ENCODE data around the gene PSME1.
A peak's percentile ranks its signal among the peaks of the same experiment; 100 is the strongest.
"Not testable (repeated sequence)": the region's sequence is repeated elsewhere in the genome, so short reads cannot be mapped to it uniquely, and the experiment has no call there.

The PSME1 gene

DNA sequence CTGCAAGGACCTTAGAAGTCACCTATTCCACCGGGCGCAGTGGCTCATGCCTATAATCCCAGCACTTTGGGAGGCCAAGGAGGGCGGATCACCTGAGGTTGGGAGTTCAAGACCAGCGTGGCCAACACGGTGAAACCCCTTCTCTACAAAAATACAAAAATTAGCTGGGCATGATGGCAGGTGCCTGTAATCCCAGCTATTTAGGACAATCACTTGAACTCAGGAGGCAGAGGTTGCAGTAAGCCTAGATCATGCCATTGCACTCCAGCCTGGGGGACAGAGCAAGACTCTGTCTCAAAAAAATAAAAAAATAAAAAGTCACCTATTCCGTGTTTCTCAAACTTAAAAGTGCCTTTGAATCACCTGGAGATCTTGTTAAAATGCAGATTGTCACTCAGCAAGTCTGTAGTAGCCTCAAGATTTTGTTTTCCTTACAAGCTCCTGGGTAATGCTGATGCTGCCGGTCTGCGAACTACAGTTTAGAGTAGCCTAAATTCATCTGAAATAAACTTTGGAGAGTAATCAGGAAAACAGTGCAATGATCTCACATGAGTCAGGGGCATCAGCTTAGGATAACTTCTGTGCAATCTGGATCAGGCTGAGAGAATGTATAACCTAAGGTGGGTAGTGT lies 30.3 kb upstream of the PSME1 start:
- DNase-seq (ENCODE audit: low read depth in 2 of 2) = not testable (repeated sequence)

DNA sequence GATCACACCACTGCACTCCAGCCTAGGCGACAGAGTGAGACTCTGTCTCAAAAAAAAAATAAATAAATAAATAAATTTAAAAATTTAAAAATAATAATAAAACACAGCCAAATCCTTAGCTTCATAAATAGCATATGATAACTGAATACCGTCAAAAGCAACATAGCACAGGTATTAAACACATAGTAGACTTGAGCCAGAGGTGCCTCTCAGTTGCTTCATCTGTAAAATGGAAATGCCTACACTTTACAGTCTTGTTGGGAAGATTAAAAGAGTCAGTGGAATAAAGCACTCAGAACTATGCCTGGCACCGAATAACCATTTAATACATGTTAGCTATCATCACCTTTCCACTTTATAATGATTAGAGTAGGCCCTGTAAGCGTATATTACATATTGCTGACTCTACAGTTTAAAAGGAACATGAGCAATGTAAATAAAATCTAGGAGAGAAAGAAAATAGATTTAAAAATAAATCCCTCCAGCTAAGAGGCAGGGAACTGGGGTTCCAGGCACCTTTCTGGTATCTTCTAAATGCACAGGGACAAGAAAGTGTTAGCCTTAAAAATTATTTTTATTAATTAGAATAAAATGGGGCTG lies 29.2 kb upstream of the PSME1 start:
- DNase-seq (ENCODE audit: low read depth in 2 of 2) = no peak

DNA sequence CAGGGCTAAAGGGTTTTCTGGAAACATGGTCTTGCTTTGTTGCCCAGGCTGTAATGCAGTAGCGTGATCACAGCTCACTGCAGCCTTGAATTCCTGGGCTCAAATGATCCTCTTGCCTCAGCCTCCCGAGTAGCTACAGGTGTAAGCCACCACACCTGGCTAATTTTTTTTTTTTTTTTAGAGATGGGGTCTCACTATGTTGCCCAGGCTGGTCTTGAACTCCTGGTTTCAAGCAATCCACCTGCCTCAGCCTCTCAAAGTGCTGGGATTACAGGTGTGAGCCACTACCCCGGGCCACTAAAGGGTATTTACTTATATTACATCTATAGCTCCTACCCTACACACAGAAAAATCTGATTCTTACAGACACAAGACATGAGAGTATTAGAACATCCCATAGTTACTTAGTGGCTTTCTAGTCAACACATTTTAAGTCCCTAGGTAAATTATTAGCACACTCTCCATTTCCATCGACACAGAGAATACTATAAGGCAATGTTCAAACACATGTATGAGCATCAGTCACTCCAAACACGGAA lies 27.6 kb upstream of the PSME1 start:
- DNase-seq (ENCODE audit: low read depth in 2 of 2) = no peak

DNA sequence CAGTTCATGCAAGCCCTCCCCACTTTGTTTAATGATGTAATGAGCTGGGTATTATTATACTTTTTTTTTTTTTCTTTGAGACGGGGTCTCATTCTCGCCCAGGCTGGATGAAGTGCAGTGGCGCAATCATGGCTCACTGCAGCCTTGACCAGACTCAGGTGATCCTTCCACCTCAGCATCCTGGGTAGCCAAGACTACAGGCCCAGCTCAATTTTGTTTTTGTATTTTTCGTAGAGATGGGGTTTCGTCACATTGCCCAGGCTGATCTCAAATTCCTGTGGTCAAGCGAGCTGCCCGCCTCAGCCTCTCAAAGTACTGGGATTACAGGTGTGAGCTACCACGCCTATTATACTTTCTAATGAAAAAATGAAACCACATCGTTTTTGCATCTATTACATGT lies 25.9 kb upstream of the PSME1 start:
- DNase-seq (ENCODE audit: low read depth in 2 of 2) = no peak

DNA sequence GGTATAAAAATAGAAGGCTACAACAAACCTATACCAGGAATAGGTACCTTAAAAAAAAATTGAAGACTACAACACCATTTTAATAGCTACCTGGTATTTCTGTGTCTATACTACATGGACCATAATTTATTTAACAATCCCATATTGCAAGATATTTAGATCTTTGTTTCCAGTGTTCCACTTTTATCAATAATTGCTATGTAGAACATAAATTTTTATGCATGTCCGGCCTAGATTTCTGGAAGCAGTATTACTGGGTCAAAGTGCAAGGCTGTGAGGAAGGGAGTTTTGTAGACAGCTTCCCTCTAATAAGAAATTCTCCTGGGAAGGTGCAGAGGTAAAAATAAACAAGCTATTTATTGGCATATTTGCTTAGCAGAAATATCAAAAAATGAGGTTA lies 25.5 kb upstream of the PSME1 start:
- no peak for DNase-seq (ENCODE audit: low read depth in 2 of 2)

DNA sequence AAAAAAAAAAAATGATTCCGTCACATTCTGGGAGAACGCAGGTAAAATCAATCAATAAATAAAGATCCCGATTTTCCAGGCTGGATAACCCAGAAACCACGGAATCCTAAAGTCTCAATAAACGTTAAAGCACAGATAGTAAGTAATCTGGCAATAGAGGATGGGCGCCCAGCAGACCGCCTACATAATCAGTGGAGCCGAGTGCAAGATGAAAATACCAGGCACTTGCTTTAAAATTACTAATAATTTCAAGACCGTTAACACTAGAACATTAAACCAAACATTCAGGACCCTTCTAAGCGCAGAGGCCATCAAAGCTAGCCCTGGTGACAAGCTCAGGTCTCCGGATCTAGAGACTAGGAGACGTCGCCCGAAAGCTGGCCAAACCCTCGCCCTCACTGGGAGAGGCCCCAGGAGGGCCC lies 22.6 kb upstream of the PSME1 start:
- no peak for DNase-seq (ENCODE audit: low read depth in 2 of 2)

DNA sequence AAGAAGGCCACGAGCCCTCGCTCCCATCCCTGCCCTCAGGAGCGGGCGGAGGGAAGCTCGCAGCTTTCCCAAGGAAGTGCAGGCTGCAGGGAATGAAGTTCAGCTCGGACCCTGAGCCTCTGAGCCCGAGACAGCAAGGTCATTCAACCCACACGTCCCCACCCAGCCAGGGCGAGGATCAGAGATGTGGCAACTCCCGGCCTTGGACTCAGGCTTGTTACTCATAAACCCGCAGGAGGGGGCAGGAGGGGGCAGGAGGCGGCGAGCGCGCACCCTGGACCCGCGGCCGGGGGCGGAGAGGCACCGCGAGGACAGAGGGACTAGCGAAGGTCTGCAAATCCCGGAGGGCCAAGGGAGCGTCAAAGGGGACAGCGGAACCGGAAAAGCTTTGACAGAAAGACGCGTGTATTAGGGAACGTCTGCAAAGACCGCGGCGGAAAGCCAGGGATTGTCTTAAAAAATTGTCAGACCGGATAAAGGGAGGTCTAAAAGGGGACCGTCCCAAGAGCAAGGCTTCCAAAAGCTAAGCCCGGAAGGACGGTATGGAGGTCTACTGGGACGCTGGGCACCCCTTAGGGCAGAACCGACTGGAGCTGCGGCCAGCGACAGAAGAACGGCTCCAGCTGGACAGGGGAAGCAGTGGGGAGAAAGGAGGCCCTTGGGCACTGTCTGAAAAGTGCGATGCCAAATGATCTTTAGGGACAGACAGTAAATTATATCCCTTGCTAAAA lies 22.0 kb upstream of the PSME1 start:
- peak; percentile 45 to 51 for DNase-seq (ENCODE audit: low read depth in 2 of 2)

DNA sequence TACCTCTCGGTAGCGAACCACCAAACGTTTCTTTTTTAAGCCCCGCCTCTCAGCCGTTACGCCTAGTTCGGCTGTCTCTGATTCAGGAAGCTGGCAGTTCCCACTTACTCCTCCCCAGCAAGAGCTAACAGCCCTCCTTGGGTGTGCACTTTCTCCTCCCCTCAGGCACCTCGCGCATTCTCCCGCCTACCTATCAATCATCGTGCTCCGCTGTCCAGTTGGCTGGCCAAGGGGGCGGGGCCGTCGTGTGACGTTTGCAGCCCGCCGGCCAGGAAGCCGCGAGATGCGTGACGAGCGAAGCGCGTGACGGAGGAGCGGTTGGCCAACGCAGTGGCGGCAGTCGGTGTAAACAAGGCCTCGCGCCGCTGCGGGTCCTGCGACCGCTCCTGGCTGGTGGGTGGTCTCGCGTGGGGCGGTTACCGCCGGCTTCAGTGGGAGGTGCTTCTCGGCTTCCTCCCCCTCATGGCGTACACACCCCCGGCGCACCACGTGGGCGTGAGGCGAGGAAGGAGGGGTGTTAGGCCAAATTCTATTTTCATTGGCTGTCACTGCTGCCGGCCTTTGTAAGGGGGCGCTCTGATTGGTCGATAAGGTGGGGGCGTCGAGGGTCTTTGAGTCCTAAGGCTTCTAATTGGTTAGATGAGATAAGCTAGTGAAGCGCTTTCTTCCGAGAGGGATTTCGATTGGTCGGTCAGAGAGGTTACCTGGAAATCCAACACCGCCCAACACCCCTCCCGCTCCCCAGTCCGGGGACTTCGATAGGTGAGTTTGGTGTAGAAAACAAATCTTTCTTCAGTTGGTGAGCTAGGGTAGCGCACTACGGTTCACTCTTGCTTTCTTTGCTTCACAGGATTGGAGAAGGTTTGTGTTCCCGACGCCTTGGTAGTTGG lies 21.2 kb upstream of the PSME1 start, which contains the start of the genes DCAF11 and NRL:
DCAF11 (plus strand) TSS at position 246 of the 890 bp plus-strand sequence. CDS start 818 bp downstream, outside the sequence.
NRL (minus strand) TSS at position 418 of the 890 bp plus-strand sequence. CDS start 32,101 bp downstream, outside the sequence.
- peak; percentile 96 to 98 for DNase-seq (ENCODE audit: low read depth in 2 of 2)

DNA sequence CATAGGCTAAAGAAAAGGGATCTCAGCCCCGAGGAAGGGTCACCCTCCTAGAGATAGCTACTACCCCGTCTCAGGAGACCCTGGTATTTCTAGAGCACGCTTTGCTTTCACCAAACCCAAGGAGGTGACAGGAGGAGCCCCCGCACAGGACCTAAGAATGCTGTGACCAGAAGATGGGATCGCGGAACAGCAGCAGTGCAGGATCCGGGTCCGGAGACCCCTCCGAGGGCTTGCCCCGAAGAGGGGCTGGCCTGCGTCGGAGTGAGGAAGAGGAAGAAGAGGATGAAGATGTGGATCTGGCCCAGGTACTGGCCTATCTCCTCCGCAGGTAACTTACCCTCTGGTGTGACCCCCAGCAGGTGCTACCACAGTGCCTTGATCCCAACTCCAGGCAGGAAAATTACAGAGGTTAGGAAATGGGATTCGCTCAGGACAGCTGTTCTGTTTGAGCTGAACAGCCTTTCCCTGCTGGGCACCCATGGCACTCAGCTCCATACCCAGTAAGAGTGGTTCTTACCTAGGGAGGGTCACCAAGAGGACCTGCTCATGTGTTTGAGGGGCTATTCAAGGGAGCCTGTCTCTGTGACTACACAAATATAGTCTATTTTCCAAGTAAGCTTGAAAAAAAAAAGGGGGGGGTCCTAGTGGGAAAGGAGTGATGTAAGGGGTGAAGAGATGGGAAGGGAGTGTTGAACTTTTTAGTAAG lies 20.4 kb upstream of the PSME1 start:
- no peak for DNase-seq (ENCODE audit: low read depth in 2 of 2)

DNA sequence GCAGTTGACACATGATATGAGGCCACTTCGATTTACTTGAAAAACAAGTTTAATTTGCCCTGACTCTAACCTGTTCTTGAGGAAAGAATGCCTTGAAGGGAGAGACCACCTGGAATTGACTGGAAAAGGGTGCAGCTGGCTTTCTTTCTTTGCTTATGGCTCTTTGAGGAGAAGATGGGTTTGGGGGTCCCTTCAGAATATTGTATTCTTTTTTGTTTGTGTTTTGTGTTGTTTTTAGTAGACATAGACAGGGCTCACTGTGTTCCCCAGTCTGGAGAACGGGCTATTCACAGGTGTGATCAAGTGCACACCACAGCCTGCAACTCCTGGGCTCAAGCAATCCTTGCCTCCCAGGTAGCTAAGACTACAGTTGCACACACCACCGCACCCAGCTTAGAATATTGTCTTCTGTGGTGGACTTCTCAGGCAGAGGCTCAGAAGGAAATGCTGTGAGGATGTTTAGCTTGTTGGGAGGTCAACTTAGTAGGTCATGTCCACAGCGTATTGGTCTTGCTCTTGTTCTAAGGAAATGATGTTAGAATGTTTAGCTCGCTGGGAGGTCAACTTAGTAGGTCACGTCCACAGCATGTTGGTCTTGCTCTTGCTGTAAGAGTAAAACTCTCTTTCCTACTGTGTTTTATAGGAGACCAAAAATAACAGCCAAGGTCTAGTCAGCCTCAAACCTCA lies 19.7 kb upstream of the PSME1 start:
- no peak for DNase-seq (ENCODE audit: low read depth in 2 of 2)

DNA sequence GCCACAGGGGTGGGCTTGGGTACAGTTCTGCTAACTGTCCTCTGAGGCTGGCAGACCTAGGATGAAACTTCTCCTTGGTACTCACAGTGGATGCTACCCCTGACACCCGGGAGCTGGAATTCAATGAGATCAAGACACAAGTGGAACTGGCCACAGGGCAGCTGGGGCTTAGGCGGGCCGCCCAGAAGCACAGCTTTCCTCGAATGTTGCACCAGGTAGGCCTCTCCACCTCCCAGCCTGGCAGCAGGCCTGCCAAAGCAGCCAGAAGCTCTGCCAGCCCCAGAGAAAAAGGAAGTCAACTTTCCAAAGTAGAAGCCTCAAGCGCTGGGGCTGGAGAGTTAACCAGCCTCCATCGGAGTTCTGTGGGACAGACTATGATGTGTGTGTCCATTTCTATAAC lies 18.8 kb upstream of the PSME1 start:
- DNase-seq (ENCODE audit: low read depth in 2 of 2) = no peak

DNA sequence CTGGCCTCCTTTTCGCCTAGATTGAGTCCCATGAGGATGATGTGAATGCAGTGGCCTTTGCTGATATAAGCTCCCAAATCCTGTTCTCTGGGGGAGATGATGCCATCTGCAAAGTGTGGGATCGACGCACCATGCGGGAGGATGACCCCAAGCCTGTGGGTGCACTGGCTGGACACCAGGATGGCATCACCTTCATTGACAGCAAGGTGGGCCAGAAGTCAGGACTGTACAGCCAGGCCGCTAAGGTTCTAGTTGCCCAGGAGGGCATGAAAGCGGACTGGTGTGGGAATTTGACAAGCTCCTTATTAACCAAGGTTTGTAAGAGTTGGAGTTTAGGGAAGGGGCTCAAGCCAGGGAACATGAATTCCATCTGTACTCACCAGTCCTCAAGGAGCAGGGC lies 16.3 kb upstream of the PSME1 start:
- DNase-seq (ENCODE audit: low read depth in 2 of 2) = no peak

DNA sequence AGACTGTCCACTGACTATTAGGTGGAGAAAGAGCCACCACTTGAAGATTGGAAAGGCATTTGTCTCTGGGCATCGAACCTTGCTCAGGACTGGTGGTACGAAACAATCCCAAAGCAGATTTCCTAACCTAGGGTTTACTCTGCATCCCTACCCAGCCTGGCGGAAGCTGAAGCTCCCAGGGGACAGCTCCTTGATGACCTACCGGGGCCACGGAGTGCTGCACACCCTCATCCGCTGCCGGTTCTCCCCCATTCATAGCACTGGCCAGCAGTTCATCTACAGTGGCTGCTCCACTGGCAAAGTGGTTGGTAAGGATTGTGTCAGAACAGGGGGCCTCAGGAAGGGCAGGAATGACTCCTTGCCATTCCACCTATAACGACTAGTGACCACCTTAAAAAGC lies 14.8 kb upstream of the PSME1 start:
- no peak for DNase-seq (ENCODE audit: low read depth in 2 of 2)

DNA sequence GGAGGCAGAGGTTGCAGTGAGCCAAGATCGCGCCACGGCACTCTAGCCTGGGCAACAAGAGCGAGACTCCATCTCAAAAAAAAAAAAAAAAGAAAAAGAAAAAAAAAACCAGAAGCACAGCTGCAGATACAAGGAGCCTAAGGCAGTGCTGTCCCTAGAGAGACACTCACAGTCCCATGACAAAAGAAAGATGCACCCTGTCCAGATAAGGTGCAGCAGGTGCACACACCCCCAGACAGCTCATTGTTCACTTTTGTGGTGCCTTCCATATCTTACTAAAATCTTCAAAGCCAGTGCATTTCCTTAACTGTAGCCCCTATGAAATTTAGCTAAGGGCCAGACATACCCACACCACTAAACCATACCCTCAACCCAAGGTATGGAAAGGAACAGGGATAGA lies 13.6 kb upstream of the PSME1 start:
- DNase-seq (ENCODE audit: low read depth in 2 of 2) = no peak

DNA sequence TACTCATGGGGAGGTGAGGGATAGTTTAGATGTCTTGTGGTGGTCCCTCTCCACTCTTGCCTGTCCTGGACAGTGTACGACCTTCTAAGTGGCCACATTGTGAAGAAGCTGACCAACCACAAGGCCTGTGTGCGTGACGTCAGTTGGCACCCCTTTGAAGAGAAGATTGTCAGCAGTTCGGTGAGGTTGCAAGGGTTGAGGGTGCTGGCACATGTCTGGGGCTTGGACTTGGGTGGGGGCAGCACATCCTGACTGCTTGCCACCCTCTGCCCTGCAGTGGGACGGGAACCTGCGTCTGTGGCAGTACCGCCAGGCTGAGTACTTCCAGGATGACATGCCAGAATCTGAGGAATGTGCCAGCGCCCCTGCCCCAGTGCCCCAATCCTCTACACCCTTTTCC lies 13.1 kb upstream of the PSME1 start:
- no peak for DNase-seq (ENCODE audit: low read depth in 2 of 2)

DNA sequence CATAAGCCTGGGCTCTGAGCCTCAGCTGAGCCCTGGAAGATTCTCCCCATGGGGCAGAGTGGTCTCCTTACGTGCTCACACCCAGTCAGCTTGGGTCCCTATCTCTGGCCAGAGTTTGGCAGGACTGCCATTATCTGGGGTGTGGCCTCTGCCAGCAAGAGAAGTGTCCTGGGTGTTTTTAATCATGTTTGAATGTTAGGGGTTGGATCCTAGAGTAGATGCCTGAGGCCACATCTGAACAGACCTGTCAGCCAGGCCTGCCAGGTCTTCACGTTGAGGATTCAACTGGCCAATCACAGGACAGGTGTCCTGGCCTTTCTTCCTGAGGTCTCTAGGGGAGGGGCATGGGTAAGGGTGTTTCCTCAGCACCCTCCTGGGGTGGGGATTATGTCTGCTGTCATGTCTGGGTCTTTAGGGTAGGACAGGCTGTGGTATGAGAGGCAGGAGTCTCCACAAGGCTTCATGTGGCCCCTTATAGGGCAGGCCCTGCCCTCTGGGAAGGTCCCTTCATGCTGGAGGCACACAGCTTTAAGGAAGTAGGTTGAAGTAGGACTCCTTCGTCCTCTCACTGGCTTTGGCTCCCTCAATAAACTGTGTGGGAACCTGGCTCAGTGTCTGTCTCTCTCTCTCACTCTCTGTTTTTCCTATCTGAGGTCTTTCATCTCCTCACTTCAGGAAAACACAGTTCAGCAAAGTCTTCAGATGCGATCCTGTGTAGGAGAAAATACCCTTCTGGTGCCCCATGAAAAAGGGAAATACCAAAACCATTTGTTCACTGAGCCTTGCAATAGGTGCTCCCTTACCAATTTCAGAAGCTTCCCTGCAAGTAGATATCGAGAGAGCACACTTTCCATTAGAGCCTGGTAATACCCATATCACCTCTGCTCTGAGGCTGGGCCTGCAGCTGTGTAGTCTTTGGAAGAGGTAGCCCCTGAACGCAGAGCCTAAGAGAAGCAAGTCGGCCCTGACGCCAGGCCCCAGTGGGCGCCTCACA lies 12.3 kb upstream of the PSME1 start:
- no peak for DNase-seq (ENCODE audit: low read depth in 2 of 2)

DNA sequence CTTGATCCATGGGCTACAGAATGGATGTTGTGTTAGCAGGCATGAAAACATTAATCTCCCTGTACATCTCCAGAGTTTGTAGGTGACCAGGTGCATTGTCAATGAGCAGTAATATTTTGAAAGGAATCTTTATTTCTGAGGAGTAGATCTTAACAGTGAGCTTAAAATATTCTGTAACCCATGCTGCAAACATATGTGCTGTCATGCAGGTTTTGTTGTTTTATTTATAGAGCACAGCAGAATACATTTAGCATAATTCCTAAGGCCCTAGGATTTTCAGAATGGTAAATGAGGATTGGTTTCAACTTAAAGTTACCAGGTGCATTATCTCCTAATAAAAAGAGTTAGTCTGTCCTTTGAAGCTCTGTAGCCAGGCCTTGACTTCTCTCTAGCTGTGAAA lies 9.1 kb upstream of the PSME1 start:
- no peak for DNase-seq (ENCODE audit: low read depth in 2 of 2)

DNA sequence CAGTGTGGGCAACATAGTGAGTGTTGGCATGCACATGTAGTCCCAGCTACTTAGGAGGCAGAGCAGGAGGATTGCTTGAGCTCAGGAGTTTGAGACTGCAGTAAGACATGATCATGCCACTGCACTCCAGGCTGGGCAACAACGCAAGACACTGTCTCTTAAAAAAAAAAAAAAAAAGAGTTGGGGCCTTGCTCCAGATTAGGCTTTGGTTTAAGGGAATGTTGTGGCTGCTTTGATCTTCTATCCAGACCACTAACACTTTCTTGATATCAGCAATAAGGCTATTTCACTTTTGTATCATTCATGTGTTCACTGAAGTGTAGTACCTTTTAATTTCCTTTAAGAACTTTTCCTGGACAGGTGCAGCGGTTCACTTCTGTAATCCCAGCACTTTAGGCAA lies 8.3 kb upstream of the PSME1 start:
- DNase-seq (ENCODE audit: low read depth in 2 of 2) = no peak

DNA sequence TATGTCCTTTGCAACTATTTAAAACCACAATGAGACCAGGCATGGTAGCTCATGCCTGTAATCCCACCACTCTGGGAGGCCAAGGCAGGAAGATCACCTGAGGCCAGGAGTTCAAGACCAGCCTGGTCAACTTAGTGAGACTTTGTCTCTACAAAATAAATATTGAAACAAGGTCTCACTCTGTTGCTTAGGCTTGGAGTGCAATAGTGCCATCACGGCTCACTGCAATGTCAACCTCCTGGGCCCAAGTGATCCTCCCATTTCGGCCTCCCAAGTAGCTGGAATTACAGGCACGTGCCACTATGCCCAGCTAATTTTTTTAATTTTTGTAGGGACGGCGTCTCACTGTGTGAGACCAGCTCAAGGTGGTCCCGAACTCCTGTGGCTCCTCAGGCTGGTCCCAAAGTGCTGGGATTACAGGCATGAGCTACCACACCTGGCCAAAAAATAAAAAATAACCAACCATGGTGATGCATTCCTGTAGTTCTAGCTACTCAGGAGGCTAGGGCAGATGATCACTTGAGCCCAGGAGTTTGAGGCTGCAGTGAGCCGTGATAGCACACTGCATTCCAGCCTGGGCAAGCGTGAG lies 6.5 kb upstream of the PSME1 start:
- DNase-seq (ENCODE audit: low read depth in 2 of 2) = no peak

Measured in activated CD8-positive, alpha-beta memory T cell treated with anti-CD3 and anti-CD28 coated beads for 4 hours (primary cell).